ENCODE results near the gene ROBO4. TPM values are rescaled to one million over a fixed set of nuclear protein-coding genes. Genes with fewer than 3 reads are reported as not detected.

ROBO4 gene
- total RNA-seq, 1 donor from 2014 or later, result 0.25 TPM

GRCh38 chr11:124886978-124887666 is 10.5 kb downstream of the ROBO4 start:
- Histone ChIP-seq H4K20me1 (ENCODE audit: insufficient read depth, low read length) (no peaks in the 10 kb centered on the region), H3K4me3 (ENCODE audit: insufficient read depth, low read depth, low read length) (no peak overlapping the region), H3K79me2 (ENCODE audit: insufficient read depth, low read length) (no peaks in the 10 kb centered on the region), H3K4me2 (ENCODE audit: low read length) (no peak overlapping the region), H3K36me3 (ENCODE audit: insufficient read depth, low read length) (no peaks in the 10 kb centered on the region), H3K27me3 (ENCODE audit: insufficient read depth, low read length) (no peaks in the 10 kb centered on the region), H3K9me3 (ENCODE audit: insufficient read depth, low read depth, low read length) (no peaks in the 10 kb centered on the region), H3K4me1 (ENCODE audit: insufficient read depth, low read length) (peaks cover 9% of the 10 kb centered on the region), H2AFZ (ENCODE audit: low read depth, low read length) (no peak overlapping the region), H3K27ac (ENCODE audit: low read depth, low read length) (no peak overlapping the region), H3K9ac (ENCODE audit: low read length) (no peak overlapping the region)
- peaks cover 33% of the 10 kb centered on the region for H3K27me3 Mint-ChIP-seq (ENCODE audit: low read depth, unreplicated experiment)
- DNase-seq (ENCODE audit: low read depth) (no peak), FAIRE-seq (no peak)
- no peak overlapping the region for H3K4me3 Mint-ChIP-seq (ENCODE audit: unreplicated experiment)
- H3K4me1 Mint-ChIP-seq (ENCODE audit: low read depth, unreplicated experiment), result peaks cover 18% of the 10 kb centered on the region
- H3K9me3 Mint-ChIP-seq (ENCODE audit: unreplicated experiment), result peaks cover 2% of the 10 kb centered on the region
- H3K27ac Mint-ChIP-seq (ENCODE audit: unreplicated experiment), result no peak overlapping the region
- peaks cover 2% of the 10 kb centered on the region for H3K36me3 Mint-ChIP-seq (ENCODE audit: low read depth, unreplicated experiment)
- TF ChIP-seq EZH2 (IDR thresholded peaks at IDR 0.05; ENCODE audit: insufficient read depth, low read length) (no peak), CTCF (IDR thresholded peaks at IDR 0.05; ENCODE audit: insufficient read depth, low read depth, low read length) (no peak)

- TF ChIP-seq EZH2 (IDR thresholded peaks at IDR 0.05; ENCODE audit: insufficient read depth, low read length), result no peak
- no peak for TF ChIP-seq CTCF (IDR thresholded peaks at IDR 0.05; ENCODE audit: insufficient read depth, low read depth, low read length)
- H3K27me3 Mint-ChIP-seq (ENCODE audit: low read depth, unreplicated experiment), result peaks cover 28% of the 10 kb centered on the region
- no peak overlapping the region for H3K4me3 Mint-ChIP-seq (ENCODE audit: unreplicated experiment)
Measured at GRCh38 chr11:124886476-124886875, 11.2 kb downstream of the ROBO4 start.

GRCh38 chr11:124884869-124885479 is 12.7 kb downstream of the ROBO4 start:
- Histone ChIP-seq H2AFZ (ENCODE audit: low read depth, low read length) (no peak overlapping the region), H3K9ac (ENCODE audit: low read length) (no peak overlapping the region), H3K79me2 (ENCODE audit: insufficient read depth, low read length) (no peaks in the 10 kb centered on the region), H3K4me2 (ENCODE audit: low read length) (no peak overlapping the region), H3K36me3 (ENCODE audit: insufficient read depth, low read length) (no peaks in the 10 kb centered on the region), H3K27ac (ENCODE audit: low read depth, low read length) (no peak overlapping the region), H3K4me1 (ENCODE audit: insufficient read depth, low read length) (peaks cover 10% of the 10 kb centered on the region), H4K20me1 (ENCODE audit: insufficient read depth, low read length) (no peaks in the 10 kb centered on the region), H3K4me3 (ENCODE audit: insufficient read depth, low read depth, low read length) (no peak overlapping the region), H3K27me3 (ENCODE audit: insufficient read depth, low read length) (no peaks in the 10 kb centered on the region), H3K9me3 (ENCODE audit: insufficient read depth, low read depth, low read length) (no peaks in the 10 kb centered on the region)
- DNase-seq (ENCODE audit: low read depth), result no peak
- H3K36me3 Mint-ChIP-seq (ENCODE audit: low read depth, unreplicated experiment), result peaks cover 2% of the 10 kb centered on the region
- peaks cover 2% of the 10 kb centered on the region for H3K9me3 Mint-ChIP-seq (ENCODE audit: unreplicated experiment)
- peaks cover 27% of the 10 kb centered on the region for H3K27me3 Mint-ChIP-seq (ENCODE audit: low read depth, unreplicated experiment)
- peaks cover 16% of the 10 kb centered on the region for H3K4me1 Mint-ChIP-seq (ENCODE audit: low read depth, unreplicated experiment)
- no peak for TF ChIP-seq CTCF (IDR thresholded peaks at IDR 0.05; ENCODE audit: insufficient read depth, low read depth, low read length)
- no peak for TF ChIP-seq EZH2 (IDR thresholded peaks at IDR 0.05; ENCODE audit: insufficient read depth, low read length)
- no peak overlapping the region for H3K4me3 Mint-ChIP-seq (ENCODE audit: unreplicated experiment)
- no peak for FAIRE-seq
- no peak overlapping the region for H3K27ac Mint-ChIP-seq (ENCODE audit: unreplicated experiment)

More at GRCh38 chr11:124886476-124886875, 11.2 kb downstream of the ROBO4 start:
- Mint-ChIP-seq H3K27ac (ENCODE audit: unreplicated experiment) (no peak overlapping the region), H3K9me3 (ENCODE audit: unreplicated experiment) (peaks cover 2% of the 10 kb centered on the region), H3K4me1 (ENCODE audit: low read depth, unreplicated experiment) (peaks cover 19% of the 10 kb centered on the region), H3K36me3 (ENCODE audit: low read depth, unreplicated experiment) (peaks cover 2% of the 10 kb centered on the region)
- no peaks in the 10 kb centered on the region for H4K20me1 ChIP-seq (ENCODE audit: insufficient read depth, low read length)
- no peaks in the 10 kb centered on the region for H3K79me2 ChIP-seq (ENCODE audit: insufficient read depth, low read length)
- no peaks in the 10 kb centered on the region for H3K36me3 ChIP-seq (ENCODE audit: insufficient read depth, low read length)
- DNase-seq (ENCODE audit: low read depth) (no peak), FAIRE-seq (no peak)
- H3K9me3 ChIP-seq (ENCODE audit: insufficient read depth, low read depth, low read length), result no peaks in the 10 kb centered on the region
- no peaks in the 10 kb centered on the region for H3K27me3 ChIP-seq (ENCODE audit: insufficient read depth, low read length)
- H3K4me1 ChIP-seq (ENCODE audit: insufficient read depth, low read length), result peaks cover 10% of the 10 kb centered on the region
- H3K27ac ChIP-seq (ENCODE audit: low read depth, low read length), result no peak overlapping the region
- H2AFZ ChIP-seq (ENCODE audit: low read depth, low read length), result no peak overlapping the region
- H3K4me2 ChIP-seq (ENCODE audit: low read length), result no peak overlapping the region
- H3K4me3 ChIP-seq (ENCODE audit: insufficient read depth, low read depth, low read length), result no peak overlapping the region
- no peak overlapping the region for H3K9ac ChIP-seq (ENCODE audit: low read length)
